ENCODE data around the gene FAP. TPM values are rescaled to one million over a fixed set of nuclear protein-coding genes. Genes with fewer than 3 reads are reported as not detected.

The FAP gene
- total RNA-seq, 2 donors from 2014 or later = not detected

DNA sequence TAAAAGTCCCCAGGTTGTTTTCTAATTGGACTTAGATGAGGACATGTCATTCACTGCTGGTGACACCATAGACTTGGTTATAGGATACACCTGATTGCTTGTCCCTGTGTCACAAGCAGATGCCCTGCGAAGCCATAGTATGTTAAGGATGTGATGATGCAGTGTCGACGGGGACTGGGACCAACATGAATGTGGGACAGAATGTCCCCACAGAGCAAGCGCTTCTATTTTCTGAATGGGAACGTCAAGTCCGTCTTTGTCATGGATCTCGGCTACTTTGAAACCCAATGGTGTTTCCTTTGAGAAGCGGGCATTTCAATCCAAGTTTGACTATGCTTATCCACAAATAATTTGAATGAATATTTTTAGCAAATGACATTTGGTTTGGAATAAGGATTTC is 93.3 kb downstream of the FAP start:
- no peaks in the 10 kb centered on the region for H3K4me1 ChIP-seq (ENCODE audit: control insufficient read depth, insufficient read depth, low read length)
- no peak overlapping the region for H3K9ac ChIP-seq (ENCODE audit: extremely low read depth, low read length, poor library complexity, severe bottlenecking)
- H3K9me3 ChIP-seq (ENCODE audit: control insufficient read depth, low read length) = no peaks in the 10 kb centered on the region
- no peaks in the 10 kb centered on the region for H3K36me3 Mint-ChIP-seq (ENCODE audit: low read depth)
- H3K4me3 Mint-ChIP-seq = no peak overlapping the region
- DNase-seq = peak; percentile 47
- H3K27ac ChIP-seq (ENCODE audit: low read depth, low read length) = peak overlapping the region; percentile 66
- H3K9me3 Mint-ChIP-seq = no peaks in the 10 kb centered on the region
- no peaks in the 10 kb centered on the region for H3K4me1 Mint-ChIP-seq
- 74 to 78% methylated on average over 7 to 8 of the region's 8 CpGs for WGBS, 2 experiments (ENCODE audit: insufficient coverage in 1 of 2, insufficient read length in 1 of 2)
- H3K27me3 ChIP-seq (ENCODE audit: control insufficient read depth, insufficient read depth, low read length, poor library complexity, severe bottlenecking) = no peaks in the 10 kb centered on the region
- no peaks in the 10 kb centered on the region for H3K36me3 ChIP-seq (ENCODE audit: control insufficient read depth, insufficient read depth, low read length)
- no peak overlapping the region for H3K4me3 ChIP-seq (ENCODE audit: low read length)
- no peak overlapping the region for H3K27ac Mint-ChIP-seq
- TF ChIP-seq, protein P1, sequence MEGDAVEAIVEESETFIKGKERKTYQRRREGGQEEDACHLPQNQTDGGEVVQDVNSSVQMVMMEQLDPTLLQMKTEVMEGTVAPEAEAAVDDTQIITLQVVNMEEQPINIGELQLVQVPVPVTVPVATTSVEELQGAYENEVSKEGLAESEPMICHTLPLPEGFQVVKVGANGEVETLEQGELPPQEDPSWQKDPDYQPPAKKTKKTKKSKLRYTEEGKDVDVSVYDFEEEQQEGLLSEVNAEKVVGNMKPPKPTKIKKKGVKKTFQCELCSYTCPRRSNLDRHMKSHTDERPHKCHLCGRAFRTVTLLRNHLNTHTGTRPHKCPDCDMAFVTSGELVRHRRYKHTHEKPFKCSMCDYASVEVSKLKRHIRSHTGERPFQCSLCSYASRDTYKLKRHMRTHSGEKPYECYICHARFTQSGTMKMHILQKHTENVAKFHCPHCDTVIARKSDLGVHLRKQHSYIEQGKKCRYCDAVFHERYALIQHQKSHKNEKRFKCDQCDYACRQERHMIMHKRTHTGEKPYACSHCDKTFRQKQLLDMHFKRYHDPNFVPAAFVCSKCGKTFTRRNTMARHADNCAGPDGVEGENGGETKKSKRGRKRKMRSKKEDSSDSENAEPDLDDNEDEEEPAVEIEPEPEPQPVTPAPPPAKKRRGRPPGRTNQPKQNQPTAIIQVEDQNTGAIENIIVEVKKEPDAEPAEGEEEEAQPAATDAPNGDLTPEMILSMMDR (conservative IDR thresholded peaks at IDR 0.05) = no peak
- peaks cover 7% of the 10 kb centered on the region for H3K27me3 Mint-ChIP-seq (ENCODE audit: insufficient read depth)

- no peaks in the 10 kb centered on the region for H3K4me1 Mint-ChIP-seq
- peaks cover 7% of the 10 kb centered on the region for H3K27me3 Mint-ChIP-seq (ENCODE audit: insufficient read depth)
- Histone ChIP-seq H3K27me3 (ENCODE audit: control insufficient read depth, insufficient read depth, low read length, poor library complexity, severe bottlenecking) (no peaks in the 10 kb centered on the region), H3K9me3 (ENCODE audit: control insufficient read depth, low read length) (no peaks in the 10 kb centered on the region), H3K36me3 (ENCODE audit: control insufficient read depth, insufficient read depth, low read length) (no peaks in the 10 kb centered on the region), H3K9ac (ENCODE audit: extremely low read depth, low read length, poor library complexity, severe bottlenecking) (no peak overlapping the region), H3K4me3 (ENCODE audit: low read length) (no peak overlapping the region), H3K4me1 (ENCODE audit: control insufficient read depth, insufficient read depth, low read length) (no peaks in the 10 kb centered on the region), H3K27ac (ENCODE audit: low read depth, low read length) (peak overlapping the region; percentile 71)
- no peak overlapping the region for H3K4me3 Mint-ChIP-seq
- 95% methylated on average over 2 of the region's 2 CpGs; no CpG with 5 or more reads in 1 of the 2 experiments for WGBS, 2 experiments (ENCODE audit: insufficient coverage in 1 of 2, insufficient read length in 1 of 2)
- no peak overlapping the region for H3K27ac Mint-ChIP-seq
- TF ChIP-seq, protein P1 (conservative IDR thresholded peaks at IDR 0.05) = no peak
- no peaks in the 10 kb centered on the region for H3K9me3 Mint-ChIP-seq
- DNase-seq = no peak
- no peaks in the 10 kb centered on the region for H3K36me3 Mint-ChIP-seq (ENCODE audit: low read depth)
Measured at GRCh38 chr2:162149466-162149865, 93.8 kb downstream of the FAP start.

- H3K27ac ChIP-seq (ENCODE audit: low read depth, low read length) = peak overlapping the region; percentile 71
- no peaks in the 10 kb centered on the region for H3K9me3 ChIP-seq (ENCODE audit: control insufficient read depth, low read length)
- no peaks in the 10 kb centered on the region for H3K9me3 Mint-ChIP-seq
- H3K36me3 Mint-ChIP-seq (ENCODE audit: low read depth) = no peaks in the 10 kb centered on the region
- TF ChIP-seq, protein P1 (conservative IDR thresholded peaks at IDR 0.05) = no peak
- no peak overlapping the region for H3K4me3 ChIP-seq (ENCODE audit: low read length)
- H3K4me3 Mint-ChIP-seq = no peak overlapping the region
- peaks cover 4% of the 10 kb centered on the region for H3K27me3 Mint-ChIP-seq (ENCODE audit: insufficient read depth)
- no peak for DNase-seq
- no peaks in the 10 kb centered on the region for H3K4me1 ChIP-seq (ENCODE audit: control insufficient read depth, insufficient read depth, low read length)
- no peak overlapping the region for H3K9ac ChIP-seq (ENCODE audit: extremely low read depth, low read length, poor library complexity, severe bottlenecking)
- H3K27ac Mint-ChIP-seq = no peak overlapping the region
- H3K4me1 Mint-ChIP-seq = no peaks in the 10 kb centered on the region
- whole genome bisulfite sequencing, 2 experiments (ENCODE audit: insufficient coverage in 1 of 2, insufficient read length in 1 of 2) = 92% methylated on average over 3 of the region's 3 CpGs; no CpG with 5 or more reads in 1 of the 2 experiments
- no peaks in the 10 kb centered on the region for H3K27me3 ChIP-seq (ENCODE audit: control insufficient read depth, insufficient read depth, low read length, poor library complexity, severe bottlenecking)
- H3K36me3 ChIP-seq (ENCODE audit: control insufficient read depth, insufficient read depth, low read length) = no peaks in the 10 kb centered on the region
Measured at GRCh38 chr2:162148956-162149355, 94.3 kb downstream of the FAP start.
